Fibroblast of the aortic adventitia (primary cell): Measurements from ENCODE around the gene PLPPR3. TPM values are rescaled to one million over a fixed set of nuclear protein-coding genes. Genes with fewer than 3 reads are reported as not detected.

Source experiments
- DNase-seq: peaks from one replicate; pipeline ENCODE4 v3.0.0-alpha.2; 2010; ENCODE audit warnings: low read depth
- H3K4me3 ChIP-seq: 2 replicates; pipeline ENCODE4 v1.5.1; 2011; ENCODE audit warnings: low read depth, mild to moderate bottlenecking, control low read depth, low read length, moderate library complexity
- total RNA-seq: library from RNA; depleted of rRNA; stranded (reverse); fragments of >200 nt; gene quantifications from 2 replicates; pipeline ENCODE4 v1.2.3, GENCODE V29; 2012; ENCODE audit warnings: low replicate concordance
- TF ChIP-seq, protein P1 (sequence below): IDR thresholded peaks from 2 replicates; pipeline ENCODE4 v1.5.1; 2011; ENCODE audit warnings: mild to moderate bottlenecking, low read length, control low read depth, inconsistent platforms; ENCODE audit not compliant: insufficient read depth

Gene PLPPR3
- total RNA-seq, 1 donor, result 0.18 TPM

DNA sequence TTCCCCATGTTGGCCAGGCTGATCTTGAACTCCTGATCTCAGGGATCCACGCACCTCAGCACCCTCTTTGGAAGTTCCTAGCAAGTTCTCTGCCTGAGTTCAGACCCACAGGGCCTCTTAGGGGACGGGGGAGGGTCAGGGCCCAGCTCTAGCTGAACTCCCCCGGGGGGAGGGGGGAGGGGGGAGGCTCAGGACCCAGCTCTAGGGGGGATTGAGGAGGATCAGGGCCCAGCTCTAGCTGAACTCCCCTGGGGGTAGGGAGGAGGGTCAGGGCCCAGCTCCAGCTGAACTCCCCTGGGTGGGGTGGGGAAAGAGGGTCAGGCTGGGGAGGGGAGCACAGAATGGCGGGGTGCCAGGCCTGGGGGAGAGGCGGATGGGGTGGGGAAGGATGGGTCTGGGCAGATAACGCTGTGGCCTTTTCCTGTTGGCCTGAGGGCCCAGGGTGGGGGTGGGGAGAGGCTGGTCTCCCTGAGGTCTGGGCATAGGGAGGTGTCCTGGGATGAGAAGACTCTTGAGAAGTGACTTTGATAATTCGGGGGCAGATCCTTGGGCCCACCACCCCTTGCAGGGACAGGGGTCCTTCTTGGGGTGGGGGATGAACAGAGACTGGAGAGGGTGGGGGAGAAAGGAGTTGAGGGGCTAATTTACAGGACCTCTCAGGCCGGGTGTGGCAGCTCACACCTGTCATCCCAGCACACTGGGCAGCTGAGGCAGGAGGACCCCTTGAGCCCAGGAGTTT is 30.0 kb downstream of the PLPPR3 start:
- no peak for DNase-seq
- TF ChIP-seq, protein P1, sequence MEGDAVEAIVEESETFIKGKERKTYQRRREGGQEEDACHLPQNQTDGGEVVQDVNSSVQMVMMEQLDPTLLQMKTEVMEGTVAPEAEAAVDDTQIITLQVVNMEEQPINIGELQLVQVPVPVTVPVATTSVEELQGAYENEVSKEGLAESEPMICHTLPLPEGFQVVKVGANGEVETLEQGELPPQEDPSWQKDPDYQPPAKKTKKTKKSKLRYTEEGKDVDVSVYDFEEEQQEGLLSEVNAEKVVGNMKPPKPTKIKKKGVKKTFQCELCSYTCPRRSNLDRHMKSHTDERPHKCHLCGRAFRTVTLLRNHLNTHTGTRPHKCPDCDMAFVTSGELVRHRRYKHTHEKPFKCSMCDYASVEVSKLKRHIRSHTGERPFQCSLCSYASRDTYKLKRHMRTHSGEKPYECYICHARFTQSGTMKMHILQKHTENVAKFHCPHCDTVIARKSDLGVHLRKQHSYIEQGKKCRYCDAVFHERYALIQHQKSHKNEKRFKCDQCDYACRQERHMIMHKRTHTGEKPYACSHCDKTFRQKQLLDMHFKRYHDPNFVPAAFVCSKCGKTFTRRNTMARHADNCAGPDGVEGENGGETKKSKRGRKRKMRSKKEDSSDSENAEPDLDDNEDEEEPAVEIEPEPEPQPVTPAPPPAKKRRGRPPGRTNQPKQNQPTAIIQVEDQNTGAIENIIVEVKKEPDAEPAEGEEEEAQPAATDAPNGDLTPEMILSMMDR, result no peak

DNA sequence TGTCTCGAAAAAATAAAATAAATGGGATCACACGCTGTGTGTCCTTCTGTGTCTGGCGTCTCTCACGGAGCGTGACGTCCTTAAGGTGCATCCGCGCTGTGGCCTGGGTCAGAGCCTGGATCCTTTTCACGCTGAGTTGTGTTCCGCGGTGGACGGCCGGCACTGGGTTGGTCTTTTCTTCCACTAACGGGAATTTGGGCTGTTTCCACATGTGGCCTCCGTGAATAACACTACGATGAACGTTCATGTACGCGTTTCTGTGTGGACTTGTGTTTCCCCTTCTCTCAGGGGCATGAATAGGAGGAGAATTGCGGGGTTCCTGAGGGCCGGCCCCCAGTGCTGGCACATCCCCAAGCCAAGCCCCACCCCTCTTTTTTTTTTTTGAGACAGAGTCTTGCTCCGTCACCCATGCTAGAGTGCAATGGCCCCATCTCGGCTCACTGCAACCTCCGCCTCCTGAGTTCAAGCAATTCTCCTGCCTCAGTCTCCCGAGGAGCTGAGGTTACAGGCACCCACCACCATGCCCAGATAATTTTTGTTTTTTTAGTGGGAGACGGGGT is 30.7 kb downstream of the PLPPR3 start:
- TF ChIP-seq, protein P1, result no peak
- DNase-seq, result no peak

More for the DNA sequence above, 30.0 kb downstream of the PLPPR3 start:
- no peak overlapping the region for H3K4me3 ChIP-seq

DNA sequence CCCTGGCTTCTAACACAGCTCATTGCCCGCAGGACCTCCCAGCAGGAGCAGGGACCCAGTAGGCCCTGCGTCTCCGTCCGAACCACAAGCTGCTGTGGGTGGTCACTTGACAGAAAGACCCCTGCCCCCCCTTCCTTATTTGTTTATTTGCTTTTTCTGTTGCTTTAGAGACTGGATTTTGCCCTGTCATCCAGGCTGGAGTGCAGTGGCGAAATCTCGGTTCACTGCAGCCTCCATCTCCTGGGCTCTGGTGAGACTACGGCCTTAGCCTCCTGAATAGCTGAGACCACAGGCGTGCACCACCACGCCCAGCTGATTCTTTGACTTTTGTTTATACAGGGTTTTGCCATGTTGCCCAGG is 32.1 kb downstream of the PLPPR3 start:
- TF ChIP-seq, protein P1, result no peak
- H3K4me3 ChIP-seq, result no peak overlapping the region
- no peak for DNase-seq

More for the DNA sequence above, 30.7 kb downstream of the PLPPR3 start:
- H3K4me3 ChIP-seq, result no peak overlapping the region

GRCh38 chr19:788983-789700 is 32.6 kb downstream of the PLPPR3 start:
- no peak overlapping the region for H3K4me3 ChIP-seq
- DNase-seq, result no peak
- TF ChIP-seq, protein P1, result no peak

DNA sequence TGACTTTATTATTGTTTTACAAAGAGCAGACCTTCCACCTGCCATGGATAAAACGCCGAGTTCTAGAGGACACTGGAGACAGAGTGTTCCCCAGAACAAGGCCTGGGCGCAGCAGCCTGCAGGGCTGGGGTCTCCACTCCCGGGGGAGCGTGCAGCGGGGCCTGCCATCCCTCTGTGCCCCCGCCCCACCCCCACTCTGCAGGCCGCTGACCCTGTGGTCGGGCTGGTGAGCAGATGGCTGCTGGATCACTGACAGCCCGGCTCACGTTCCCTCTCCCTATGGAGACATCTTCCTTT is 33.1 kb downstream of the PLPPR3 start:
- DNase-seq, result no peak
- TF ChIP-seq, protein P1, result no peak
- no peak overlapping the region for H3K4me3 ChIP-seq

DNA sequence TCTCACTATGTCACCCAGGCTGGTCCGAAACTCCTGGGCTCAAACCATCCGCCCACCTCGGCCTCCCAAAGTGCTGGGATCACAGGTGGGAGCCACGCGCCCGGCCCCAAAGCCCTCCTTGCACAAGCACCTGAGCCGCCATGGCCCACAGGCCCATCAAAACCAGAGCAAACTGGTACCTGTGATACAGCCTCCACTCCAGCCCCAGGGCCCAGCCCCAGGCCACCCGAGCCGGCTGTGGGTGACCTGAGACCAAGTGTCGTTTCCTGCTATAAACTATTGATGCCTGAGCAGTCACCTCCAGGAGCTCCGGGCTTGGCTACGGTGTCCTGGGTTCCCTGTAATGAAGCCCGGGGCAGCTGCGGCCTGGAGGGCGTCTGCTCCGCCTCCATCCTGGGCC is 34.2 kb downstream of the PLPPR3 start:
- no peak overlapping the region for H3K4me3 ChIP-seq
- DNase-seq, result no peak
- TF ChIP-seq, protein P1, result no peak
